HG02938 (cell line): ENCODE data around the gene ANTXR1.

Source experiments
- ATAC-seq: cut with Tn5 transposase; IDR thresholded peaks from one replicate; pipeline ENCODE4 v1.9.1; 2021; ENCODE audit warnings: mild to moderate bottlenecking, moderate library complexity; ENCODE audit not compliant: unreplicated experiment

Gene ANTXR1

GRCh38 chr2:69067026-69067630, 54.1 kb downstream of the ANTXR1 start:
- ATAC-seq: no peak

DNA sequence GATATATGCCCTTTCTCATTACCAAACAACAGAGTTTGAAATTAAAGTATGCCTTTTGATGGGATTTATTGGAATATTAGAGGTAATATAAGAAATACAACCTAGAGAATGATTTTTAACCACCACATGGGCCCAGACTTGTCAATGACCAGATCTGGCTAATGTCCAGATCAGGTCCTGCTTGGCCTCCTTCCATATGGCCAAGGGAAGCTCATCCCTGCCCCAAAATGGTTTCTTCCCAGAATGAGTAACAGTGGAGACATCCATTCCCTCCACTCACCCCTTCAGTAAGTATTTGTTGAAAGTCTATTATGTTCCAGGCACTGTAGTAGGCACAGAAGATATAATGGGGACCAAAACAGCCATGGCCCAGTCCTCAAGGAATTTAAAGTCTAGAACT, 54.9 kb downstream of the ANTXR1 start:
- ATAC-seq: no peak

DNA sequence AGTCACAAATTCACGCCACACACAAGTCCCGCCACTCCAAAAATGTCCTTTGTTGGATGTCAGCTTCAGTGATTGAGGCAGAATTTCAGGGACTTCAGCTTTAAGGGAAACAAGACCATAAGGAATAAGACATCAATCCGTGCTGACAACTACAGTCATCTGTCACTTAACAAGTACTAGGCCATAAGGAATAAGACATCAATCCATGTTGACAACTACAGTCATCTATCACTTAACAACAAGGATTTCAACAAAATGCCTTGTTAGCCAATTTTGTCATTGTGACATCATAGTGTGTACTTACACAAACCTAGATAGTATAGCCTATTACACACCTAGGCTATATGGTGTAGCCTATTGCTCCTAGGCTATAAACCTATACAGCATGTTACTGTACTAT, 58.0 kb downstream of the ANTXR1 start:
- ATAC-seq: no peak

DNA sequence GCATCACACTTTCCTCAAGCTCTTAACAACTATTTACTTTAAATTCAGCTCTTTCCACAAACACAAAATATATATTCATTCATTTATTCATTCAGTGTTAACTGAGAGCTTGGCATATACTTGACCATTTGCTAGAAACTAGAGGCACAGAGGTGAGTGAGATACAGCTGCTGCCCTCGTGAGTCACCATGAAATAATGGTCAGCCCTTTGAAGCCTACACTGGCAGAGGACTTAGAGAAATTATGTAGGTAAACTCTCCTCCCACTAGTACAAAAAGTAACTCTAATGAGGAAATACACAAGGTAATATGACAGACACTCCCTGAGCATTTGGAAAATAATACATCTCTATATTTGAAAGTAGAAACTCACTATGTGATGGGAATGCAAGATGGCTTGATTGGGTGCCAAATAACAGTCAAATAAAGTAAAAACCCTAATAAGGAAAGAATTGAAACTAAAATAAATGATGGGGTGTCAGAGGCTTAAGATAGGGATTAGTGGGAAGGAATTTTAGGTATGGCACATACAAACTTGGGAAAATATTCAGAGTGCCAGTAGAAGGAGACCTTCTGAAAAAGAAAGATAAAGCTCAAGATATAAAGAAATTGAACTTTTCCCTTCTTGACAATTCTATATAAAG, 61.1 kb downstream of the ANTXR1 start:
- no peak for ATAC-seq

- ATAC-seq: no peak
Observed at GRCh38 chr2:69074918-69075317, 61.9 kb downstream of the ANTXR1 start.

DNA sequence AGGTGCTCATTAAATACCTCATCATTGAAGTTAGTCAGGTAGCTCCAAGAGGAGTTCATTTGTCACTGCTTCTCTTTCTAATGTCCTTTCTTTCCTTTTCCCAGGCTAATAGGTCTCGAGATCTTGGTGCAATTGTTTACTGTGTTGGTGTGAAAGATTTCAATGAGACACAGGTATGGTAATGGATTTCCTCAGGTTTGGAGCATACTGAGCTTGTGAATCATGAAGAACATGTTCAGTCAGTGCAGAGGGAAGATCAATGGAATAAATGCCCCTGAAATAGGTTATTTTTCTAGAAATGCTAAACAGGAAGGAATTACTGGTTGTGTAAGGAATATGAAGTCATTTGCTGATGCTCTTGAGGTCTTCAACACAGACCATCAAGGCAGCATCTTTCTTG, 62.5 kb downstream of the ANTXR1 start:
- ATAC-seq: no peak

GRCh38 chr2:69076601-69077000, 63.6 kb downstream of the ANTXR1 start:
- ATAC-seq: no peak

DNA sequence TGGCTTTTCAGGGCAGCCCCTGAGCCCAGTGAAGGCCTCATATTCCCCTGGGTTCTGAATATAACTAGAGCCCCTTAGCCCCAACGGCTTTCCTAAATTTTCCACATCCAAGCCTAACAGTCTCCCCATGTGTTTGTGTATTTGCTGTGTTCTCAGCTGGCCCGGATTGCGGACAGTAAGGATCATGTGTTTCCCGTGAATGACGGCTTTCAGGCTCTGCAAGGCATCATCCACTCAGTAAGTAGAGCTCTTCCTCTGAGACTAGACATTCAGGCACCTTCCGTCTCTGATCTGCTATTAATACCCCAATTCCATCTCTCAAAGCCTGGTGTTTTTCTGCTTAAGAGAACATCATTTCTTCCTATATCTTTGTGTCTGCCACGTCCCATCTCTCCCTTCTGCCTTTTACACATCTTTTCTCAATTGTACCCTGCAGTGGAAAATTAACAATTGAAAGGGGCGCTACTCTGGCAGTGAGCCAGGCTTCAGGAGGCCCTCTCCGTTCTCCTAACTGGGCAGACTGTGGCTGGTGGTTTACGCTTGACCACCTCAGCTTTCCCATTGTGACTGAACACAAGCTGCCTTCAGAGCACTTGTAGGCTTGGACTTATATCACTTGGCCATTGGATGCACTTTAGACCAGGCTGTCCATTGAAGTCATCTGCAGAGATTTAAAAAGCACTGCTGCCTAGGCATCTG, 64.4 kb downstream of the ANTXR1 start:
- no peak for ATAC-seq

DNA sequence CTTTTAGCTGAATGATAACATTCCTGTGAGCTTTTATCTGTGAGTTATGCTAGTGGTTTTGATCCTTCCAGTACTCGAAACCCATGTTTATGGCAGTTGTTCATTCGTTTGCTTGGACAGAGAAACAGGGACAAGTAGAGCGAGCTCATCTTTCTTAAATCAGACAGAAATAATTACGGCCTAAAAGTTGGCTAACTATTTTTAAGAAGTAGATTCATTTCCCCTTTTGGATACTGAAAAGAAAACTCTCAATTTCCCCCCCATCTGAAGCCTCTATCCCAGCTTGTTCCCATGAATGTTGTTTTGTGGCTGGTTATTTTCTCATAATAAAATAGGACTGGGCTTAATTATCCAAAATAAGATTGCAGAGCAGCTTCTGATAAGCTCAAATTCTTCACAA, 67.1 kb downstream of the ANTXR1 start:
- ATAC-seq: no peak

DNA sequence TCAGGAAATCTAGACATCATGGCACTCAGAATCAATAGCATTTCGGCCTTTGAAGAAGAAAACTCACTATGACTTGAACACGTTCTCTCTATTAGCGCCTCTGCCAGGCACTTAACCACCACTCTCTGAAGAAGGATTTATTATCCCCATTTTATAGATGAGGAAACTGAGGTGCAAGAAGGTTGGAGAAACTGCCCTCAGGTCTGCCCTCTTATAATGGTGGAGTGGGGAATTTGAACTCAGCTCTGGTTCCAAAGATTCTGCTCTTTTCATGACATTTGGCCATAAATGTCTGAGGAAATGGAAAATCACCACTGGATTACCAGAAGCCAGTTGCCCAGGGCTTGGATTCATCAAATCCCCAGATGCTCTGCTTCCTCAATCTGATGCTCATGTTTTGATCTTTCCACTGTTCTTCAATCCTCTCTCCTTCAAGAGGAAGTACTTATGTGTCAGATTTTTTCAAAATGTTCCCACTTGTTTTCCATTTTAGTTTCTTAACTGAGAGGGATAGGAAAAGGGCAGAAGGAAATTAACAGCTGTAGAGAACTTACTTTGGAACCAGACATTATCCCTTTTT, 68.1 kb downstream of the ANTXR1 start:
- ATAC-seq: no peak

DNA sequence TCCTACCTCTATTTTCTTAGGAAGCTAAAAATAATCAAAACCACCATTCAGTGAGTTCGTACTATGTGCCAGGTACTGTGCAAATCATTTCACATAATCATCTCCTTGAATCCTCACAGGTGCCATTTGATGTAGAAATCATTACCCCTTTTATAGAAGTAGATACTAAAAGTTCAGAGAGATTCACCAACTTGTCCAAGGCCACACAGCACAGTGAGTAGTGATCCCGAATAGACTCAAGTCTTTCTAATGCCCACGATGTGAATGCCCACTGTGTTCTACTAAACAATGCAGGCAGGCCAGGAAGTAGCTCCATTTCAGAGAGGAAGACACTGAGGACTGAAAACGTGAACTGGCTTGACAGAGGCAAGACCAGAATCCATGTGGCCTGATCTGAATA, 68.8 kb downstream of the ANTXR1 start:
- ATAC-seq: no peak

DNA sequence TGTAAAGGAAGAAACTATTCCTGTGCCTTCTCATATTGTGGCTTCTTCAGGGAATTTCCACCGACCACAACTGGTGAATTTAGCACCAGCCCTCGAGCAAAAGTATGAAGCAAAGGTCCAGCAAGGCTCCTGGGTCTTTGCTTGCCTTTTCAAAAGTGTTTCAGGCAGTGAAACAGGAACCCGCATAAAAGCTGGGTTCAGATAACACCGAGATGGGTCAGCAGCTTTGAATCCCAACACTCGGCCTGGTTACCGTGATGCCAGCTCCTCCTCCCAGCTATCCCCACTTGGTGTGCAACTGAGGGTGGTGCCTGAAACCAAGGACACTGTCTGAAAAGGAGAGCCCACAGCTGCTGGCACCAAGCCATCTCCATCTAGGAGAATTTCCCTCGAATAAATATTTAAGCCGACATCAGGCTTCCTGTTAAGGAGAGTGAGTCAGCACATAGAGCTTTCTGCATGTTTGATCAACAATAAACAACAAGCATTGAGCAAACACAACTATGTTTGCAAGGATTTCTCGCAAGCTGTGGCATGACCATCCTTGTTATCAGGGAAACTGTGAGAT, 69.5 kb downstream of the ANTXR1 start:
- ATAC-seq: no peak

GRCh38 chr2:69083235-69083748, 70.3 kb downstream of the ANTXR1 start:
- no peak for ATAC-seq

GRCh38 chr2:69084492-69084891, 71.5 kb downstream of the ANTXR1 start:
- ATAC-seq: no peak

- no peak for ATAC-seq
Observed at GRCh38 chr2:69086466-69086865, 73.5 kb downstream of the ANTXR1 start.

DNA sequence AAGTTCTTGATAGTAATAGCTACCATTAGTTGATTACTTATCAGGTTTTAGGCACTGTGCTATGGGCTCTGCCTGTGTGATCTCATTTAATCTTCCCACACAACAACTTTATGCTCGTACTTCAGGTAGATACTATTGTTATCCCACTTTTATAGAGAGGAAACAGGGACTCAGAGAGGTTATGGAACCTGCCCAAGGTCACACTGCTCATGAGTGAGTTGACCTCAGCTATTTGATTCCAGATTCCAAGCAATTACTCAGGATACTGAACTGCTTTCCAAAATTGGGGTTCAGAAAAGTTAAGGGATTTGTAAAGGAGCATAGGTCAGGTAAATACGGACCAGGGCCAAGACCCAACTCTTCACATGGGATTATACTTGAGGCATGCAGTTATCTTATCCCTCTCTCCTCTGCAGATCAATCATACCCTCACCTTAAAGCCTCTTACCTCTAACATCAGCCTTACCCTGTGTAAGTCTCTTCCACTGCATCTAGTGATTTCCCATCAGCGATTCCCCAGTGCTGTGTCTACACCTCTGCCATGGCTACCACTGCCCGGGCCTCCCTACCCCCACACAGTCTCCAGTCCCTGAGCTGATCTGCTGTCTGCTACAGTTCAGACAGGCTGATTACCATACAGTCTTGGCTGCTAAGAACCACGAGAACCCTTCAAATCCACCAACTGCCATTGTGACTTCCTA, 74.4 kb downstream of the ANTXR1 start:
- no peak for ATAC-seq

- no peak for ATAC-seq
Observed at GRCh38 chr2:69087912-69088240, 74.9 kb downstream of the ANTXR1 start.

- no peak for ATAC-seq
Observed at GRCh38 chr2:69088466-69088865, 75.5 kb downstream of the ANTXR1 start.

DNA sequence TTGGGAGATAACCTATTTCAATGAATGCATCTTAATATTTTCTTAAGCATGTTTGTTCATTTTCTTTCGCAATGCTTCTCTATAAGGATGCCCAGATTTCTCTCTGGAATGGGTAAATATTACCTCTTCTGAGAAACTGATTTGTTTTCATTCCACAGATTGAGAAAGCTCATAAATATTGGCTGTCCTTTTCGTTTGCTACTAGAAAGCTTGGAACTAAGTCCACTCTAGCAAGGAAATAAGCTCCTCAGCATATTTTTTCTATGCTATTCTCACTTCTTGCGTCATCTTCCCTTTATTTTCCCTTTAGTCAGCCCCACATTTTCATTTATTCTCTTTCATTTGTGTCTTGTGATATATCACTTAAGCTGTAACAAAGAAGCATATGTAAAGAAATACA, 76.3 kb downstream of the ANTXR1 start:
- ATAC-seq: no peak

DNA sequence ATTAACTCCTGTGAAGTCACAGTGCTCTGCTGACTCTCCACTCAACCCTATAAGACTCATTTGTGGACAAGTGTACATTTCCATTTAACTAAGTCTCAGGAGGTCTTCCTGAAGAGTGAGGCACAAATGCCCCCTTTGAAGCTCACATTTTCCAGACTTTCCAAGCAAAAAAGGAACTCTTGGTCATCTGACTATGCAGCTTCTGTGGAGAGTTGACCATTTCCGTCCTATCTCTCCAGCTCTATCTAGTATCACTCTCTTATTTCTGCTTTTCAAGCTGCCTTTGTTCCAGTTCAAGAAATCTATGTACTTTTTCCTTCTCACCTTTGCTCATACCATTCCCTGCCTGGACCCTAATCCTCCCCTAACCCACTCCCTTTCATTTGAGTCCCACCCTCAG, 77.0 kb downstream of the ANTXR1 start:
- no peak for ATAC-seq

DNA sequence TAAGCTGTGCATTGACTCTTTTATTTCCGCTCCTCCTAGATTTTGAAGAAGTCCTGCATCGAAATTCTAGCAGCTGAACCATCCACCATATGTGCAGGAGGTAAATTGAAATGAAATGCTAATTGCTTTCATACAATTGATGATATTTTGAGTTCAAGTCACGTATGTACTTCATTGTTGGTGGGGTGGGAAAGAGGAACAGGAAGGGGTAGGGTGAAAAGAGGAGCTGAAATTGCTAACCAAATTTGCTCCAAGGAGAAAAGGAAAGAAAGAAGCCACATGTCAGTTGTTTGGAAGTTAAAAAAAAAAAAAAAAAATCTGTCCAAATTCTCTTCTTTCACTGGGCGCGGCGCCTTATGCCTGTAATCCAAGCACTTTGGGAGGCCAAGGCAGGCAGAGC, 77.8 kb downstream of the ANTXR1 start:
- no peak for ATAC-seq
